Prostate gland (tissue), 2 donors: ENCODE measurements around the gene PLAC1.

Source experiments
- CTCF ChIP-seq, 4 experiments: fragments of 200-600 bp in 2 of 4; fragments of 450-650 bp in 2 of 4; sonication (generic) in 2 of 4; IDR thresholded peaks; 1 replicate in 3 of 4; 2 replicates in 1 of 4; pipeline ENCODE4 v1.5.1; 2016 to 2019; ENCODE audit warnings: antibody characterized with exemption in 4 of 4, mild to moderate bottlenecking in 2 of 4, moderate library complexity in 2 of 4
- POLR2A ChIP-seq: fragments of 450-650 bp; IDR thresholded peaks from one replicate; pipeline ENCODE4 v1.6.1; 2016; ENCODE audit warnings: antibody characterized with exemption, mild to moderate bottlenecking

GRCh38 chrX:134601240-134601765 lies 57.0 kb downstream of the PLAC1 start:
- TF ChIP-seq CTCF (IDR thresholded peaks at IDR 0.05) (no peak), POLR2A (no peak)
